ENCODE measurements around the gene DUSP6. TPM values are rescaled to one million over a fixed set of nuclear protein-coding genes. Genes with fewer than 3 reads are reported as not detected.

The DUSP6 gene
- total RNA-seq, 1 experiment from 2014 or later: 20.3 TPM

GRCh38 chr12:89391726-89392336, 39.5 kb upstream of the DUSP6 start:
- no TSS peak for BruUV-seq (replicated peaks)
- H3K36me3 ChIP-seq (ENCODE audit: control insufficient read depth, insufficient read depth, low read length): no peaks in the 10 kb centered on the region
- H3K27ac ChIP-seq (ENCODE audit: low read length): no peak overlapping the region
- intact Hi-C loops (cut with micrococcal nuclease; ENCODE audit: unreplicated experiment): no loop called here
- no peak overlapping the region for H3K4me3 ChIP-seq (ENCODE audit: low read depth in 2 of 2, low read length in 2 of 2)
- TF ChIP-seq CTCF (IDR thresholded peaks at IDR 0.05): no peak
- no peak for TF ChIP-seq POLR2AphosphoS5 (IDR thresholded peaks at IDR 0.05; ENCODE audit: low read depth, low read length)
- no peak for TF ChIP-seq SIN3A (IDR thresholded peaks at IDR 0.05; ENCODE audit: borderline replicate concordance, insufficient read depth, low read depth, low read length)
- no peak for TF ChIP-seq TCF7L2 (IDR thresholded peaks at IDR 0.05; ENCODE audit: low read depth, low read length)
- TF ChIP-seq REST (IDR thresholded peaks at IDR 0.05; ENCODE audit: insufficient read depth in 1 of 2, low read depth in 2 of 2, low read length in 1 of 2): no peak
- no peaks in the 10 kb centered on the region for H3K27me3 ChIP-seq (ENCODE audit: control insufficient read depth, insufficient read depth, low read length)
- no peaks in the 10 kb centered on the region for H3K9me3 ChIP-seq (ENCODE audit: control insufficient read depth, insufficient read depth, low read depth, low read length)
- ATAC-seq: no peak
- no peaks in the 10 kb centered on the region; the same call in 1 of the 2 replicates for H3K4me1 ChIP-seq (ENCODE audit: control insufficient read depth, insufficient read depth, low read length)
- ChIA-PET POLR2A (no interaction called here), CTCF (no interaction called here)
- in situ Hi-C loops (cut with HindIII; ENCODE audit: low pct_unique_long_range_greater_than_20kb, low sequenced_read_pairs): no loop called here
- DNase-seq (ENCODE audit: low read depth, low spot score): no peak

GRCh38 chr12:89390802-89391673, 38.7 kb upstream of the DUSP6 start:
- Histone ChIP-seq H3K9me3 (ENCODE audit: control insufficient read depth, insufficient read depth, low read depth, low read length) (no peaks in the 10 kb centered on the region), H3K4me3 (ENCODE audit: low read depth in 2 of 2, low read length in 2 of 2) (no peak overlapping the region), H3K4me1 (ENCODE audit: control insufficient read depth, insufficient read depth, low read length) (no peaks in the 10 kb centered on the region; the same call in 1 of the 2 replicates), H3K36me3 (ENCODE audit: control insufficient read depth, insufficient read depth, low read length) (no peaks in the 10 kb centered on the region), H3K27me3 (ENCODE audit: control insufficient read depth, insufficient read depth, low read length) (no peaks in the 10 kb centered on the region), H3K27ac (ENCODE audit: low read length) (no peak overlapping the region)
- no peak for ATAC-seq
- in situ Hi-C loops (cut with HindIII; ENCODE audit: low pct_unique_long_range_greater_than_20kb, low sequenced_read_pairs): no loop called here
- no peak for TF ChIP-seq SIN3A (IDR thresholded peaks at IDR 0.05; ENCODE audit: borderline replicate concordance, insufficient read depth, low read depth, low read length)
- no peak for TF ChIP-seq TCF7L2 (IDR thresholded peaks at IDR 0.05; ENCODE audit: low read depth, low read length)
- TF ChIP-seq POLR2AphosphoS5 (IDR thresholded peaks at IDR 0.05; ENCODE audit: low read depth, low read length): no peak
- TF ChIP-seq CTCF (IDR thresholded peaks at IDR 0.05): no peak
- no peak for TF ChIP-seq REST (IDR thresholded peaks at IDR 0.05; ENCODE audit: insufficient read depth in 1 of 2, low read depth in 2 of 2, low read length in 1 of 2)
- intact Hi-C loops (cut with micrococcal nuclease; ENCODE audit: unreplicated experiment): no loop called here
- BruUV-seq (replicated peaks): no TSS peak
- ChIA-PET CTCF (no interaction called here), POLR2A (no interaction called here)
- peak; percentile 24 for DNase-seq (ENCODE audit: low read depth, low spot score)

Measured in Panc1 (cell line).